ENCODE measurements around the gene PKN1. TPM values are rescaled to one million over a fixed set of nuclear protein-coding genes. Genes with fewer than 3 reads are reported as not detected.

Gene PKN1
- total and polyA plus RNA-seq, 2 experiments from 2014 or later: 86.8 to 201 TPM

DNA sequence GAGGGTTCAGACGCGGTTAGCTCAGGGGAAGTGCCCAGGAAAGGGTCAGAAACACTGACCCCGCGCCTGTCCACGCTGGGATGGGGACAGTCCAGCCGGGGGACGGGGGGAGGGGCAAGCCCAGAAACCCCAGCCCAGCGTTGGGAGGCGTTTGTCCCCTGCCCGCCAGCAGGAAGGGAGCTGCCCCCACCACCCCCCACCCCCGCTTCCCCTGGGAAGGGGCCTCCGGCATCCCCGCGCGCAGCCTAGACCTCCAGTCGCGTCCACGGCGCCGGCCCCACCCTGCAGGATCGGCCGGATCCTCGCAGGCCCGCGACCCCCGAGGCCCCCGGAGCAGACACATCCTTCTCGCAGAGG is 62.5 kb downstream of the PKN1 start:
- Histone ChIP-seq H3K27me3 (ENCODE audit: insufficient read depth) (no peaks in the 10 kb centered on the region), H3K27ac (ENCODE audit: low read depth) (0 out of 2 replicates have a peak overlapping the region, but pooled peaks have one; percentile 26), H3F3A (replicated peaks; ENCODE audit: low read depth) (peaks cover 11% of the 10 kb centered on the region), H4K20me1 (replicated peaks; ENCODE audit: insufficient read depth) (peaks cover 8% of the 10 kb centered on the region; the same call in 1 of the 2 replicates), H3K36me3 (ENCODE audit: insufficient read depth) (no peaks in the 10 kb centered on the region; the same call in 1 of the 2 replicates), H3K4me1 (ENCODE audit: insufficient read depth) (no peaks in the 10 kb centered on the region; the same call in 1 of the 2 replicates), H3K79me2 (replicated peaks; ENCODE audit: insufficient read depth) (peaks cover 28% of the 10 kb centered on the region), H3K4me3 (peak overlapping the region; percentile 90), H2AFZ (no peak overlapping the region), H3K9me2 (ENCODE audit: insufficient read depth) (no peaks in the 10 kb centered on the region), H3K4me2 (peak overlapping the region; percentile 95)
- peaks cover 22% of the 10 kb centered on the region for H3K4me1 Mint-ChIP-seq
- no peak; the same call in 2 of the 3 replicates for ATAC-seq
- H3K36me3 Mint-ChIP-seq (ENCODE audit: low read depth): peaks cover 22% of the 10 kb centered on the region
- DNase-seq (ENCODE audit: low spot score): no peak
- peak overlapping the region; percentile 89 for H3K4me3 Mint-ChIP-seq
- peak overlapping the region; percentile 81 for H3K27ac Mint-ChIP-seq
- no peaks in the 10 kb centered on the region for H3K9me3 Mint-ChIP-seq
- no peak for TF ChIP-seq ZNF331 (CRISPR knock-in tag; IDR thresholded peaks at IDR 0.05; ENCODE audit: low read depth)
- TF ChIP-seq EZH2phosphoT487 (IDR thresholded peaks at IDR 0.05; ENCODE audit: unreplicated experiment): no peak
- no peak for TF ChIP-seq NANOG (IDR thresholded peaks at IDR 0.05; ENCODE audit: borderline replicate concordance)
- no peak for TF ChIP-seq STAT1 (IDR thresholded peaks at IDR 0.05; ENCODE audit: unreplicated experiment)
- no peak for TF ChIP-seq EZH2 (IDR thresholded peaks at IDR 0.05; ENCODE audit: low read depth, unreplicated experiment)
- TF ChIP-seq JUNB (IDR thresholded peaks at IDR 0.05; ENCODE audit: unreplicated experiment): no peak
- TF ChIP-seq, protein P1, sequence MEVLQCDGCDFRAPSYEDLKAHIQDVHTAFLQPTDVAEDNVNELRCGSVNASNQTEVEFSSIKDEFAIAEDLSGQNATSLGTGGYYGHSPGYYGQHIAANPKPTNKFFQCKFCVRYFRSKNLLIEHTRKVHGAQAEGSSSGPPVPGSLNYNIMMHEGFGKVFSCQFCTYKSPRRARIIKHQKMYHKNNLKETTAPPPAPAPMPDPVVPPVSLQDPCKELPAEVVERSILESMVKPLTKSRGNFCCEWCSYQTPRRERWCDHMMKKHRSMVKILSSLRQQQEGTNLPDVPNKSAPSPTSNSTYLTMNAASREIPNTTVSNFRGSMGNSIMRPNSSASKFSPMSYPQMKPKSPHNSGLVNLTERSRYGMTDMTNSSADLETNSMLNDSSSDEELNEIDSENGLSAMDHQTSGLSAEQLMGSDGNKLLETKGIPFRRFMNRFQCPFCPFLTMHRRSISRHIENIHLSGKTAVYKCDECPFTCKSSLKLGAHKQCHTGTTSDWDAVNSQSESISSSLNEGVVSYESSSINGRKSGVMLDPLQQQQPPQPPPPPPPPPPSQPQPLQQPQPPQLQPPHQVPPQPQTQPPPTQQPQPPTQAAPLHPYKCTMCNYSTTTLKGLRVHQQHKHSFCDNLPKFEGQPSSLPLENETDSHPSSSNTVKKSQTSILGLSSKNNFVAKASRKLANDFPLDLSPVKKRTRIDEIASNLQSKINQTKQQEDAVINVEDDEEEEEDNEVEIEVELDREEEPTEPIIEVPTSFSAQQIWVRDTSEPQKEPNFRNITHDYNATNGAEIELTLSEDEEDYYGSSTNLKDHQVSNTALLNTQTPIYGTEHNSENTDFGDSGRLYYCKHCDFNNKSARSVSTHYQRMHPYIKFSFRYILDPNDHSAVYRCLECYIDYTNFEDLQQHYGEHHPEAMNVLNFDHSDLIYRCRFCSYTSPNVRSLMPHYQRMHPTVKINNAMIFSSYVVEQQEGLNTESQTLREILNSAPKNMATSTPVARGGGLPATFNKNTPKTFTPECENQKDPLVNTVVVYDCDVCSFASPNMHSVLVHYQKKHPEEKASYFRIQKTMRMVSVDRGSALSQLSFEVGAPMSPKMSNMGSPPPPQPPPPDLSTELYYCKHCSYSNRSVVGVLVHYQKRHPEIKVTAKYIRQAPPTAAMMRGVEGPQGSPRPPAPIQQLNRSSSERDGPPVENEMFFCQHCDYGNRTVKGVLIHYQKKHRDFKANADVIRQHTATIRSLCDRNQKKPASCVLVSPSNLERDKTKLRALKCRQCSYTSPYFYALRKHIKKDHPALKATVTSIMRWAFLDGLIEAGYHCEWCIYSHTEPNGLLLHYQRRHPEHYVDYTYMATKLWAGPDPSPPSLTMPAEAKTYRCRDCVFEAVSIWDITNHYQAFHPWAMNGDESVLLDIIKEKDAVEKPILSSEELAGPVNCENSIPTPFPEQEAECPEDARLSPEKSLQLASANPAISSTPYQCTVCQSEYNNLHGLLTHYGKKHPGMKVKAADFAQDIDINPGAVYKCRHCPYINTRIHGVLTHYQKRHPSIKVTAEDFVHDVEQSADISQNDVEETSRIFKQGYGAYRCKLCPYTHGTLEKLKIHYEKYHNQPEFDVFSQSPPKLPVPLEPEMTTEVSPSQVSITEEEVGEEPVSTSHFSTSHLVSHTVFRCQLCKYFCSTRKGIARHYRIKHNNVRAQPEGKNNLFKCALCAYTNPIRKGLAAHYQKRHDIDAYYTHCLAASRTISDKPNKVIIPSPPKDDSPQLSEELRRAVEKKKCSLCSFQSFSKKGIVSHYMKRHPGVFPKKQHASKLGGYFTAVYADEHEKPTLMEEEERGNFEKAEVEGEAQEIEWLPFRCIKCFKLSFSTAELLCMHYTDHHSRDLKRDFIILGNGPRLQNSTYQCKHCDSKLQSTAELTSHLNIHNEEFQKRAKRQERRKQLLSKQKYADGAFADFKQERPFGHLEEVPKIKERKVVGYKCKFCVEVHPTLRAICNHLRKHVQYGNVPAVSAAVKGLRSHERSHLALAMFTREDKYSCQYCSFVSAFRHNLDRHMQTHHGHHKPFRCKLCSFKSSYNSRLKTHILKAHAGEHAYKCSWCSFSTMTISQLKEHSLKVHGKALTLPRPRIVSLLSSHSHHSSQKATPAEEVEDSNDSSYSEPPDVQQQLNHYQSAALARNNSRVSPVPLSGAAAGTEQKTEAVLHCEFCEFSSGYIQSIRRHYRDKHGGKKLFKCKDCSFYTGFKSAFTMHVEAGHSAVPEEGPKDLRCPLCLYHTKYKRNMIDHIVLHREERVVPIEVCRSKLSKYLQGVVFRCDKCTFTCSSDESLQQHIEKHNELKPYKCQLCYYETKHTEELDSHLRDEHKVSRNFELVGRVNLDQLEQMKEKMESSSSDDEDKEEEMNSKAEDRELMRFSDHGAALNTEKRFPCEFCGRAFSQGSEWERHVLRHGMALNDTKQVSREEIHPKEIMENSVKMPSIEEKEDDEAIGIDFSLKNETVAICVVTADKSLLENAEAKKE (CRISPR knock-in tag; IDR thresholded peaks at IDR 0.05): no peak
- no peak for TF ChIP-seq ETS1 (IDR thresholded peaks at IDR 0.05)
- TF ChIP-seq ZNF114 (CRISPR knock-in tag; IDR thresholded peaks at IDR 0.05): no peak
- H3K27me3 Mint-ChIP-seq (ENCODE audit: insufficient read depth, low read depth, poor library complexity): peaks cover 19% of the 10 kb centered on the region
